ENCODE measurements around the gene FBXW10. TPM values are rescaled to one million over a fixed set of nuclear protein-coding genes. Genes with fewer than 3 reads are reported as not detected.
A peak's percentile ranks its signal among the peaks of the same experiment; 100 is the strongest.
"Not testable (repeated sequence)": the region's sequence is repeated elsewhere in the genome, so short reads cannot be mapped to it uniquely, and the experiment has no call there.

The FBXW10 gene
- total RNA-seq, 1 donor from 2014 or later = not detected

DNA sequence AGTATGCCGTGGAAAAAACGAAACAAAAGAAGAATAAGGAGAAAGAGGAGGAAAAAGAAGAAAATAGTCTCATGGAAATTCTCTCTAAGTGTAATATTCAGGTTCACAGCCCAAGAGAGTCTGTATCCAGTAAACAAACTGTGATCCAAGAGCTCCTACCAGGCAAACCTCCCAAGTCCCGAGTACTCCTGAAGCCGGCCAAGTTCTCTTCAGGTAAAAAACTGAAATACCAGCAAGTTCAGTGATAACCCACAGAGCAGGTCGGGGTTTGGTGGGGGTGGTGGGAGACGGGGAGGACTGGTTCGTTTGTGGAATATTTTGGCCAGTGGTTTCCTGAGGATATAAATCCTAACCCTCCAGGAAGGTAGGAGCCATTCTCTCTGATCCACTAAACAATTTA is 28.6 kb downstream of the FBXW10 start:
- TF ChIP-seq, protein P1, sequence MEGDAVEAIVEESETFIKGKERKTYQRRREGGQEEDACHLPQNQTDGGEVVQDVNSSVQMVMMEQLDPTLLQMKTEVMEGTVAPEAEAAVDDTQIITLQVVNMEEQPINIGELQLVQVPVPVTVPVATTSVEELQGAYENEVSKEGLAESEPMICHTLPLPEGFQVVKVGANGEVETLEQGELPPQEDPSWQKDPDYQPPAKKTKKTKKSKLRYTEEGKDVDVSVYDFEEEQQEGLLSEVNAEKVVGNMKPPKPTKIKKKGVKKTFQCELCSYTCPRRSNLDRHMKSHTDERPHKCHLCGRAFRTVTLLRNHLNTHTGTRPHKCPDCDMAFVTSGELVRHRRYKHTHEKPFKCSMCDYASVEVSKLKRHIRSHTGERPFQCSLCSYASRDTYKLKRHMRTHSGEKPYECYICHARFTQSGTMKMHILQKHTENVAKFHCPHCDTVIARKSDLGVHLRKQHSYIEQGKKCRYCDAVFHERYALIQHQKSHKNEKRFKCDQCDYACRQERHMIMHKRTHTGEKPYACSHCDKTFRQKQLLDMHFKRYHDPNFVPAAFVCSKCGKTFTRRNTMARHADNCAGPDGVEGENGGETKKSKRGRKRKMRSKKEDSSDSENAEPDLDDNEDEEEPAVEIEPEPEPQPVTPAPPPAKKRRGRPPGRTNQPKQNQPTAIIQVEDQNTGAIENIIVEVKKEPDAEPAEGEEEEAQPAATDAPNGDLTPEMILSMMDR (IDR thresholded peaks at IDR 0.05; ENCODE audit: insufficient read depth, low read length, poor library complexity, severe bottlenecking) = no peak
- H3K36me3 ChIP-seq (ENCODE audit: control insufficient read depth, insufficient read depth, low read length) = no peaks in the 10 kb centered on the region
- H3K4me3 ChIP-seq (ENCODE audit: low read depth, low read length) = no peak overlapping the region
- H3K27me3 ChIP-seq (ENCODE audit: control insufficient read depth, insufficient read depth, low read length) = no peaks in the 10 kb centered on the region
- no peak for DNase-seq (ENCODE audit: low read depth)

DNA sequence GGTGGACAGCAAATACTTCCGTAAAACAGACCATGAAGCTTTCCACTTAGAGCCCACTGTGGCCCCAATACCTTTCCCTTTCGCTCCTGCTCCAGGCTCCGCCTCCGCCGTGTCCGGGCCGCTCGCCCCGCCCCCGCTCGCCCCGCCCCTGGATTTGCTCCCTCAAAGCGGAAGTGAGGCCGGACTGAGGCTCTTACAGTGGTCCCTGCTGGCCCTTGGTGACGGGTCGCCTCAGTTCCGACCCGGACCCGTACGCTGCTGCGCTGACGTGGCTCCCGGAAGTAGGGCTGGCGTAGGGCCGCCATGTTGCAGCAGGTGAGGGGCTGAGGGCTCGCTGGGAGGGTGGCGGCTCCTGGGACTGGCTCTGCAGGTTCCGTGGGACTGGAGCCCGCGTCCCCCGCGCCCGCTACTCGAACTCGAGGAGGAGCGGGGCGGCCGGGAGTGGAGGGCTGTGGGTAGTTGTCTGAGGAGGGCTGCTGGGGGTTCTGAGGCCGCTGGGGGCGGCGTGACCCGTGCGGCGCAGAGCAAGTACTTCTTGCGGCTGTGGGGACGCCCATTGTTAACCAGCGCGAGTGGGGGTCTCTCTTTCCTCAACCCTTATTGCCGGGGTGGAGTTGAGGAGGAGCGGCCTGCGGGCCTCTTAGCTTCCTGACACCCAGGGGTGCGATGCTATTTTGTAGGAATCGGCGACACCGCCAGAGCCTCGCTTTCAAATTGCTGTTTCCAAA is 37.3 kb downstream of the FBXW10 start, which contains the start of gene TVP23B:
Gene TVP23B (plus strand): TSS at position 193 of the 728 bp plus-strand sequence. CDS start 111 bp downstream, at position 304.
- peak; percentile 67 for DNase-seq (ENCODE audit: low read depth)
- peak within 1 kb of the TSS; percentile 57 for H3K4me3 ChIP-seq (ENCODE audit: low read depth, low read length)
- H3K36me3 ChIP-seq (ENCODE audit: control insufficient read depth, insufficient read depth, low read length); H3K27me3 ChIP-seq (ENCODE audit: control insufficient read depth, insufficient read depth, low read length): not testable (repeated sequence)

DNA sequence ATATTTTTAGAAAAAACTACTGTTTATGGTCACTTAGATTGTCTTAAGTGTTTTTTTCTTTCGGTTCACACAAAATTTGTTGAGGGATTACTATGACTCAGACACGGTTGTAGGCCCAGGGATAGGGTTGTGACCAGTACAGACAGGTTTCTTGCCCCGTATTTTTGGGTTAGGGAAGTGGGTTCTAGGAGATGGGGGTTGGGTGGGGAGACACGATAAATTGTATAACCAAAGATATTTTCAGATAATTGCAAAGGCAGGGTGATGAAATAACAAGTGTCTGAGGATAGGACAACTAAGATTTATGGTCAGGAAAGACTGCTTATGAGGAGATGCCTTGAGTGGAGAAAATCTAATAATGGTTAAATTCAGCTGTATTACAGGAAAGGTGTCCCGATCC is 38.0 kb downstream of the FBXW10 start:
- H3K27me3 ChIP-seq (ENCODE audit: control insufficient read depth, insufficient read depth, low read length) = not testable (repeated sequence)

DNA sequence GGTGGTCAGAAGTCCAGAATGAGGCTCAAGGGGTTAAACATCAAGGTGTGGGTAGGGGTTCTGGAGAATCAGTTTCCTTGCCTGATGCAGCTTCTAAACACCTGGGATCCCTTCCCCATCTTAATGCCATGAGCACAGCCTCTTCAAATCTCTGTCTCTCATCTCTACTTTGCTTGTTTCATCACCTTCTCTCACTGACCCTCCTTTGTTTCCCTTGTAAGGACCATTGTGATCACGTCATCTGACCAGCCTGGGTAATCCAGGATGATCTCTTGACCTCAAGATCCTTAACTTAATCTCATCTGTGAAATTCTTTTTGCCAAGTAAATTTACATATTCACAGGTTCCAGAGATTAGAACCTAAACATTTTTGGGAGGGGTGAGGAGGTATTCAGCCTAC is 42.1 kb downstream of the FBXW10 start:
- not testable (repeated sequence) for H3K27me3 ChIP-seq (ENCODE audit: control insufficient read depth, insufficient read depth, low read length); H3K36me3 ChIP-seq (ENCODE audit: control insufficient read depth, insufficient read depth, low read length); DNase-seq (ENCODE audit: low read depth); H3K4me3 ChIP-seq (ENCODE audit: low read depth, low read length)

More for the DNA sequence above, 38.0 kb downstream of the FBXW10 start:
- DNase-seq (ENCODE audit: low read depth); H3K36me3 ChIP-seq (ENCODE audit: control insufficient read depth, insufficient read depth, low read length): not testable (repeated sequence)
- H3K4me3 ChIP-seq (ENCODE audit: low read depth, low read length) = peak overlapping the region; percentile 57

DNA sequence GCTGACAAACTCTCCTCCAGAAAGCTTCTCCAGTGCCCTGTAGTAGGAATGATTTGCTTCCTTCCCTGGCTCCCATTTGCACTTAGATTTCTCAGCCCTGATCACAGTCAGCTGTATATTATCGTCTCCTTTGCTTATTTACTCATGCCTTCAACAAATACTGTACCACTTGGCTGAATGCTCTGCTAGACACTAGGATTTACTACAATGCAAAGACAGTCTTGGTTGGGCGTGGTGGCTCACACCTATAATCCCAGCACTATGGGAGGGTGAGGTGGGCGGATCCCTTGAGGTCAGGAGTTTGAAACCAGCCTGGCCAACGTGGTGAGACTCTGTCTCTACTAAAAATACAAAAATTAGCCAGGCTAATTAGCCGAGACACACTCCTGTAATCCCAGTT is 43.0 kb downstream of the FBXW10 start:
- not testable (repeated sequence) for H3K4me3 ChIP-seq (ENCODE audit: low read depth, low read length); H3K36me3 ChIP-seq (ENCODE audit: control insufficient read depth, insufficient read depth, low read length); DNase-seq (ENCODE audit: low read depth); H3K27me3 ChIP-seq (ENCODE audit: control insufficient read depth, insufficient read depth, low read length)

DNA sequence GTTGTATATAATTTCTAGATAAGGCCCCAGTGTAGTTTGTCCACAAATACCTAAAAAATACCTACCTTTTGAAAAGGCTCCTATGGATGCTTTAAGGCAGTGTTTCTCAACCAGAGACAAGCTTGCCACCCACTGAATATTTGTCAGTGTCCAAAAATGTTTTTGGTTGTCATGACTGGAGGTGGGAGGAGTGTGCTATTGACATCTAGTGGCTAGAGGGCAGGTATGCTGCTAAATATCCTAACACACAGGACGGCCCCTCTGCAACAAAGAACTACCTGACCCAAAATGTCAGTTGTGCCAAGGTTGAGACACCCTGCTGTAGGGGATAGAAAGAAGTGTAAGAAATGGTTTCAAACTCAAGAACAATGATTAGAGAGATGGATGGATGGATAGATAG is 47.5 kb downstream of the FBXW10 start:
- H3K27me3 ChIP-seq (ENCODE audit: control insufficient read depth, insufficient read depth, low read length); H3K36me3 ChIP-seq (ENCODE audit: control insufficient read depth, insufficient read depth, low read length); H3K4me3 ChIP-seq (ENCODE audit: low read depth, low read length); DNase-seq (ENCODE audit: low read depth): not testable (repeated sequence)
- TF ChIP-seq, protein P1 (IDR thresholded peaks at IDR 0.05; ENCODE audit: insufficient read depth, low read length, poor library complexity, severe bottlenecking) = peak; percentile 10

DNA sequence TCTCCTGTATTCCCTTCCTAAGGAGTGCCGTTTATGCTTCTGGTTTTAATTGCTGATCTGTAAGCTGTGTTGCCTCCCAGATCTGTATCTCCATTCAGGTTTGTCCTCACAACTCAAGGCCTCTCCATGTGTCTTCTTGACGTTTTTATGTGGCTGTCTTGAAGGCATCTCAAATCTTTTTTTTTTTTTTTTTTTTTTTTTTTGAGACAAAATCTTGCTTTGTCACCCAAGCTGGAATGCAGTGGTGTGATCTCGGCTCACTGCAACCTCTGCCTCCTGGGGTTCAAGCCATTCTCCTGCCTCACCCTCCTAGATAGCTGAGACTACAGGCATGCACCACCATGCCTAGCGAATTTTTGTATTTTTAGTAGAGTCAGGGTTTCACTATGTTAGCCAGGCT is 51.0 kb downstream of the FBXW10 start:
- not testable (repeated sequence) for DNase-seq (ENCODE audit: low read depth); H3K4me3 ChIP-seq (ENCODE audit: low read depth, low read length); H3K27me3 ChIP-seq (ENCODE audit: control insufficient read depth, insufficient read depth, low read length); H3K36me3 ChIP-seq (ENCODE audit: control insufficient read depth, insufficient read depth, low read length)

DNA sequence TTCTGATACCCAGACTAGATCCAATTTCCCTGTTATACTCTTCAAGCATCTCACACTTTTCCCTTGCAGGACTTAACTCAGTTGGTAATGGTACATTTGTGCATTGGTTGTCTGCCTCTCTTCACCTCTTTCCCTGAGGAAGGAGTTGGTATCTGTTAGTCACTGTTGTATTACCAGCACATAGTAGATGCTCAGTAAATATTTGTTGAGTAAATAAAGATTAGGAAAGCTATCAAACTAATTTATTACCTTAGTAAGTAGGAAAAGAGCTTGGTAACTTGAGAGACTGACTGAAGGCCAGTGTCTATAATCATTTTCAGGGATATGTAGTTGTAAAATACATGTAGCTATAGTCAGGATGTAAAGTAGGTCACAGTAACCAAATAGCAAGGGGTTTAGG is 53.0 kb downstream of the FBXW10 start:
- not testable (repeated sequence) for H3K27me3 ChIP-seq (ENCODE audit: control insufficient read depth, insufficient read depth, low read length); H3K4me3 ChIP-seq (ENCODE audit: low read depth, low read length); DNase-seq (ENCODE audit: low read depth); H3K36me3 ChIP-seq (ENCODE audit: control insufficient read depth, insufficient read depth, low read length)

DNA sequence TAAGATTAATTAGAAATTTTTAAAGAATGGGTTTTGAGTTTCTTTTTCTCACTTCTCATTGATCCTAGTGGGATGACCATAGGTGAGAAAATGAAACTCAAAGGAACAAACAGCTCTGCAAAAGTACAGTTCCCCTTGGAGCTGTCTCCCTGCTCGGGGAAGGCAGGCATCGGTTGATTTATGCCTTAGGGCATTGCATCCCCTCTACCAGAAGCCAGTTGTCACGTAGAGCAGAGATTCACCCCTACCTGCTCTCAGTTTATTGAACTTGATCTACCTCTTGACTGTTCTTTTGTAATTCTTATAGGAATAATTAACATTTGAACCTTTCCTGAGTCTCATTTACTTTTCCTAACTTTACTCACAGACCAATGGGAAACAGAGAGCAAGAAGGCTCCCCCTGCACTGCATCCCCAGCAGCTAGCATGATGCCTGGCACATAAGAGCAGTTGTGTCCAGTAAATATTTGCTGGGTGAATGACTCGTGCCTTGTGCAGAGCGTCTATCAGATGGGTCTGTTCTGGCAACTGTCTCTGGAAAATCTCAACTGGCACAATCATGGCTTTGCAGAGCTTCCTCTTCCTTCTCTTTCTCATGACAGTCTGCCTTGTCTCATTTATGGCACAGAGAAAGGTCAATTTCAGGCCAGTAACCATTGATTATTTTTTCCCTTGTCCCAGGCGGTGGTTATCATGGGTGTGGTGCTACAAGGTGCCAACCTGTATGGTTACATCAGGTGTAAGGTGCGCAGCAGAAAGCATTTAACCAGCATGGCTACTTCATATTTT is 59.8 kb downstream of the FBXW10 start:
- not testable (repeated sequence) for DNase-seq (ENCODE audit: low read depth); H3K4me3 ChIP-seq (ENCODE audit: low read depth, low read length); H3K27me3 ChIP-seq (ENCODE audit: control insufficient read depth, insufficient read depth, low read length); H3K36me3 ChIP-seq (ENCODE audit: control insufficient read depth, insufficient read depth, low read length)

DNA sequence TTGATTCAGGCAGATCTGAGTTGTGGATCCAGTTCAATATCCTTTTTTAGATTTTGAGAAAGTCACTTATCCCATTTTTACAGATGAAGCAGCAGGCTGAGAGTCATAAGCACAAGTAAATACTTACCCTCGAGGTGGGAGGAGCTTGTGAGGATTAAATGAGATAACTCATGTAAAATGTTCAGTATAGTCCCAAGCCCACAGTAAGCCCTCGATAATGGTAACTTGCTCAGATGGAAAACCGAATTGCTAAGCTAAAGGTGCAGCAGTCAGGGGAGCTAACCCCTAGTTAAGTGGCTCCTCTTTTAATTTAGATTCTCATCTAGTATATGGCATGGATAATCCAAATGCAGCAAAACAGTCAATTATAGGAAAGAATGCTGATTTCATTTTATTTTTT is 72.1 kb downstream of the FBXW10 start:
- DNase-seq (ENCODE audit: low read depth); H3K27me3 ChIP-seq (ENCODE audit: control insufficient read depth, insufficient read depth, low read length); H3K36me3 ChIP-seq (ENCODE audit: control insufficient read depth, insufficient read depth, low read length); H3K4me3 ChIP-seq (ENCODE audit: low read depth, low read length): not testable (repeated sequence)

Data from kidney epithelial cell (primary cell).